NB4 (cell line): ENCODE results near the gene ZNF236.

ENCODE experiments used
- CTCF ChIP-seq: IDR thresholded peaks from one replicate; pipeline ENCODE4 v1.5.1; 2012; ENCODE audit warnings: low read depth, low read length
- MAX ChIP-seq: IDR thresholded peaks from 2 replicates; pipeline ENCODE4 v1.6.1; 2011; ENCODE audit warnings: low read depth, low read length
- MYC ChIP-seq: IDR thresholded peaks from 2 replicates; pipeline ENCODE4 v1.6.1; 2011; ENCODE audit warnings: low read depth, low read length
- POLR2A ChIP-seq: IDR thresholded peaks from 2 replicates; pipeline ENCODE4 v1.6.1; 2011; ENCODE audit warnings: mild to moderate bottlenecking; ENCODE audit not compliant: insufficient read length; ENCODE audit errors: extremely low read depth

DNA sequence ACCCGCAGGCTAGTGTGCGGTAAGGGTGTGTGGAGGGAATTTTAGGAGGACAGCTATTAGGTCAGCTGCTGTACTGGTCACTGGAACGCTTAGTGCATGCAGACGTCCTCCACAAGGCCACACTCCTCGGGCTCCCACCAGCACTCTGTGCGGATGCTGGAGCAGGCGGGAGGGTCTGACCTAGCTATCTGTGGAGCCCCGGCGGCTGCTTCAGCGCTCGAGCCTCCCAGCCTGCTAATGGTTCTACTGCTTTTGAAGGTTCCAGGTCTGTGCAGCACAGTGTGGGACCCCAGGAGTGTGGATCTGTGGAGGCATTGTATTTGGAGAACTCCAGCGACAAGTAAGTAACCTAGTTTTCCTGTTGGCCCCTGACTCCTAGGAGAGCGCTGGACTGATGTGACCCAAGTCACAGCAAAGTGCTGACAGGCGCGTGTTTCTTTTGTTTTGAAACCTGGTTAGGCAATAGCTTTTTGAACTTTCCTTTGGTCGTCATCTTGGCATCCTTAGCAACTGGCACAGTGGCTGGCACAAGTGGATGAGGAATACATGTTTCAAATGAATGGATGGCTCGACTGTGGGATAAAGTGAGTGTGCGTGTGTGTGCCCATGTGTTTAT, 113.5 kb downstream of the ZNF236 start:
- TF ChIP-seq CTCF: no peak
- TF ChIP-seq POLR2A: no peak
- TF ChIP-seq MAX: no peak
- TF ChIP-seq MYC: no peak
